HG02610 (cell line): ENCODE data around the gene TMEM132C.

ENCODE experiments used
- ATAC-seq: cut with Tn5 transposase; IDR thresholded peaks from one replicate; pipeline ENCODE4 v1.9.1; 2021; ENCODE audit warnings: mild to moderate bottlenecking, moderate library complexity; ENCODE audit not compliant: unreplicated experiment

TMEM132C gene

GRCh38 chr12:128543971-128544370, 277.0 kb downstream of the TMEM132C start:
- no peak for ATAC-seq

- no peak for ATAC-seq
Observed at GRCh38 chr12:128548949-128549348, 282.0 kb downstream of the TMEM132C start.

- ATAC-seq, result no peak
Observed at GRCh38 chr12:128549601-128550218, 282.7 kb downstream of the TMEM132C start.

DNA sequence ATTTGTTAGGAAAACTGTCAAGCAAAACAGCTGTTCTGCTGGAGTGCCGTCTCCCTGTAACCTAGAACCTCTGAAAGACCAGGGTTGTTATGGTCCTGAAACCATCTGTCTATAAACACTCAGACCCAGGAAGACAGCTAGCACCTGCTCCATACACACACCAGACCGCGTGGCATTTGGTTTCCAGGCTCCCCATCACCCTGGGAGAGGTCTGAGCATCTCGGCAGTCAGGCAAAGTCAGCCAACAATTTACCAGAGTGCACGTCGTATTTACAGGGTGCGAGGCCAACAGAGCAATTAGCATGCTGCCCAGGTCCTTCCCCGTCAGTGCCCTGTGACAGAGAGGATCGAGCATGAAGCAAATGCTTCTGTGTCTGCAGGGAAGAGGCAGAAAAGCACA, 284.3 kb downstream of the TMEM132C start:
- ATAC-seq, result no peak

DNA sequence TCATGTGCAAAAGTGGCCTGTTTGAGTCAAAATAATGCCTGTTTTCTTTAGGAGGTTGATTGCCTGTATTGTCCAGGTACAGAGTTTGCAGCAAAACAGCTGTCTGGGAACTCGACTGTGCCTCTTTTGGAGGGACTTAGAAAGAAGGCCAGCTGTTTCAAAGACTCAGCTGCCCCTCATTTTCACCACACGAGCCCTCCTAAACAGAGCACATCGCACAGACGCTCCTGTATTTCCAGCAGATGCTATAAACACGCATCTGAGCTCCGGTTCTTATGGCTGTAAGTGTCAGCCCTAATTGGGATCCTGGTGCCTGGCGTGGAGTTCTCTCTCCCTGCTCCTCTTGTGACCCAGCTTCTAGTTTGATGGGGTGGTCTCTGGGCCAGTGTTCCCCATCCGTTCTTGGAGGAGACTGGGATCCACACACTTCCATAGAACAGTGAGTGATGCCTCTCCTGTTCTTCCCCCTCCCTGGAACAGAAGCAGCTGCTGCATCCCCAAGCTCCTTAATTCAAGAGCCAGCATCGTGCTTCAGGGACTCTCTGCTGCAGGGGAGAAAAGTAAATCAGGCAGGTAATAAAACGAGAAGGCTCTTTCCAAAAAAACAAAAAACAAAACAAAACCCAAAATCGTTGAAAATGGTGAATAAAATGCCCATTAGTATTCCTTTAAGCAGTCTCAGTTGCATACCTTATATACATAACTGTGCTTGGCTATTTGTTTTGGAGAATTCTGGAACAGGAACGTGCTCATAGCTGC, 287.8 kb downstream of the TMEM132C start:
- ATAC-seq, result no peak

DNA sequence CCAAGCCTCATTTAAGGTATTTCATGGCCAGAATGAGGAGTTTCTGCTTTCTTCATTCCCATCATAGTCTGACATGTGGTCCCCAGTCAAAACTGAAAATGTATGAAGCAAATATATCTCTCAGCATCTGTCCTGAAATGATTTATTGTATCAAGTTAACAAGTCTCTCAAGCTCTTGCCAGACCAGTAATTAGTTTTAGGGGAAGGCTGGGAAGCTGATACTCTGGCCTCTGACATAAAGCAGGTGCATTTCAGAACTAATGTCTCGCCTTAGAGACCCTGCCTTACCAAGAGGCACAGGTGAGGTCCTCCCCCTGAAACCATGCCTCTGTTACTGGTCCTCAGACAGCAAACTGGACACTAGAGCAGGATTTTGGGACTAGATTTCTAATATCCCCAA, 290.3 kb downstream of the TMEM132C start:
- ATAC-seq, result no peak

DNA sequence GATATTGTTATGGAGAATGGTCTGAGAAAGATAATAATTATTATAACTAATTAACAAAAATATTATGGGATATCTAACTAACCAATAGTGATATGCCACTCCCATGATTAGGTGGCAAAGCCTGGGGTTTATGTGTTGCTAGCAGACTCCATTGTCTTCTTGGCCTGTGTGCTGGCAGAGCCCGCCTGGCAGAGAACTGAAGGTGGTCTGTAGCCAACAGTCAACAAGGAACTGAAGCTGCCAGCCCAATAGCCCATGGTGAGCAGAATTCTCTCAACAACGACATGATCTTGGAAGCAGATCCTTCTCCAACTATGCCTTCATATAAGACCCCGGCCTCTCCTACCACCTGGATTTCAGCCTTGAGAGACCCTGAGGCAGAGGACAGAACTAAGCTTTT, 298.0 kb downstream of the TMEM132C start:
- no peak for ATAC-seq

GRCh38 chr12:128567730-128568129, 300.8 kb downstream of the TMEM132C start:
- ATAC-seq, result no peak

- ATAC-seq, result peak; percentile 92
Observed at GRCh38 chr12:128570191-128571065, 303.5 kb downstream of the TMEM132C start.

GRCh38 chr12:128571906-128572810, 305.2 kb downstream of the TMEM132C start:
- ATAC-seq, result no peak

GRCh38 chr12:128573907-128574306, 306.9 kb downstream of the TMEM132C start:
- ATAC-seq, result no peak

- ATAC-seq, result no peak
Observed at GRCh38 chr12:128578045-128578444, 311.1 kb downstream of the TMEM132C start.

GRCh38 chr12:128581321-128581761, 314.4 kb downstream of the TMEM132C start:
- no peak for ATAC-seq

- no peak for ATAC-seq
Observed at GRCh38 chr12:128583453-128583852, 316.5 kb downstream of the TMEM132C start.

DNA sequence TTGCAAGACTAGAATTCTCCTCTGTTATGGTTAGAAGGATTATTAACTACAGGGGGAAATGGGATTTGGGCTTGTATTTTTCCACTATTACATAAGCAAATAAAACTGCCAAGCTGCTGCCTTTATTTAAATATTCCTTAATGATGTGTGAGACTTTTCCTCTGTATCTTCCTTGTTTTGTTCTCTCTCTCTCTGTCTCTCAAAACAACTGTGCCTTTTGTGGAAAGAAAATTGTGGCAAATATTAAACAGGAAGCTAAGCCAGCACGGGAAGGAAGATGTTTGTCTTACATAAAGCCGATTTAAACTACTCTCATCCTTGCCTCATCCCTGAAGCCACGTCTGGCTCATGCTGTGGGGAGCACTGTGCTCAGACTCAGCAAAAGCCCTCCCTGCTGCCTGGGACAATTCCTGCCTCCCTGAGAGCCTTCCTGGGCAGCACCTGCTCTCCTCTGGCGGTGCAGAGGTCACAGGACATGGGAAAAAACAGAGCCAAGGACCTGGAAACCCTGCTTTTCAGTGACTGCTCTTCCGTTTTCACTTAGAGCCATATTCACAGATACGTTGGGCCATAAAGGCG, 319.6 kb downstream of the TMEM132C start:
- ATAC-seq, result no peak

- no peak for ATAC-seq
Observed at GRCh38 chr12:128587918-128588317, 320.9 kb downstream of the TMEM132C start.

GRCh38 chr12:128592220-128592744, 325.3 kb downstream of the TMEM132C start:
- ATAC-seq, result no peak

DNA sequence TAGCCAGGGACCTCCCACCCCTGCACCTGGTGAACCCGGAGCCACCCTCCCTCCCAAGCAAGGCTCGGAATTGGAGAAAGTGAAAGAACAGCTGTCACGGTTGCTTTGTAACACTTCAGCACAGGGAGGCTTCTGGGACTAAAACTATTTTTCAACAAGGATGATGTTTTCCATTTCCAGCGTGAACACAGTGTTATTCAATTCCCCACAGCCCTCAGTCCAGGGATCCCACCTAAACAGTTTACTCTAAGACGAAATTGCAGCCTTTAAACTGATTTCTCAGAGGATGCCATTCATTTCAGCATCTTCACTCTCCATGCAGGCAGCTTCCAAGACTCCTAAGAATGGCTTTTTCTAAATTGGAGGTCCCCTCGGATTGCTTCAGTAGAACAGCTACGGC, 327.6 kb downstream of the TMEM132C start:
- ATAC-seq, result no peak

- ATAC-seq, result no peak
Observed at GRCh38 chr12:128595609-128596008, 328.6 kb downstream of the TMEM132C start.

DNA sequence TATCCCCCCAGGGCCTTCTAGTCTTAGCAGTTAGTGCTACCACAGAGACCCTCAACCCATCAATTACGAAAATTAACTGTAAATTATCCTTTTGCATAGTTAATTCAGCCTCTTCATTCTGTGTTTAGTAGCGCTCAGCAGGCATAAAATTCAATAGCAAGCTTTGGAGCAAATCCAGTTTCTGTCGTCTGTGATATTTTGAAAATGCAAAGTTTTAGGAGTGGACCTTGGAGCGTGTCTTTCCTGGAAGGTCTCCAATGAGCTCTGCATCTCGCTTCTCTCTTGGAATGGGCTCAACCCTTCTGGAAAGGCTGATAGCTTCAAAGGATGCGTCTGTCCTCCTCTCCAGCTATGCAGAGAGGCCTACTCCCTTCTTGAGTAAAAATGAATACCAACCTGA, 333.9 kb downstream of the TMEM132C start:
- ATAC-seq, result no peak
